ENCODE results near the gene DGKH.
"Not testable (repeated sequence)": the region's sequence is repeated elsewhere in the genome, so short reads cannot be mapped to it uniquely, and the experiment has no call there.

DGKH gene

DNA sequence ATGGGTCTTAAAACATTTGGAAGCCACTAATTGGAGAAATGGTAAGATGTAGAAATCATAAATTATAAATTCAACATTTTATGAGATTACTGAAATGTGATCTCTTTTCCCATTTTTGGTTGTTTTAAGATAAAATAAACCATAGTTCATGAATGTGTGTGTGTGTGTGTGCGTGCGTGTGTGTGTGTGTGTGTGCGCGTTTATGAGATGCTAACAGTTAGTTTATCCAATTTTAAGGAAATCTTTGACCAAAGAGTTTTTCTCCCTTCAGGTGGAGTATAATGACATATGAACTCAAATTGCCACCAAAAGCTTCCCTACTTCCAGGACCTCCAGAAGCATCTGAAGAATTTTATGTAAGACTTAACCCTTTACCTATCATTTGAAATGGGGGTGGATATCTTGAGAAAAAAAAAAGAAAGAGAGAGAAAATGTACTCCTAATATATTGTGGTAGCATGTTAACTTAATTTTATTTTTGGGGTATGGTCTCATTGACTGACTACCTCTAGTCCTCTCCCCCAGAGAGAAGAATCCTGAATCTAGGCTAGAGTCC, 125.4 kb downstream of the DGKH start:
- no peak for DNase-seq (ENCODE audit: low spot score)

DNA sequence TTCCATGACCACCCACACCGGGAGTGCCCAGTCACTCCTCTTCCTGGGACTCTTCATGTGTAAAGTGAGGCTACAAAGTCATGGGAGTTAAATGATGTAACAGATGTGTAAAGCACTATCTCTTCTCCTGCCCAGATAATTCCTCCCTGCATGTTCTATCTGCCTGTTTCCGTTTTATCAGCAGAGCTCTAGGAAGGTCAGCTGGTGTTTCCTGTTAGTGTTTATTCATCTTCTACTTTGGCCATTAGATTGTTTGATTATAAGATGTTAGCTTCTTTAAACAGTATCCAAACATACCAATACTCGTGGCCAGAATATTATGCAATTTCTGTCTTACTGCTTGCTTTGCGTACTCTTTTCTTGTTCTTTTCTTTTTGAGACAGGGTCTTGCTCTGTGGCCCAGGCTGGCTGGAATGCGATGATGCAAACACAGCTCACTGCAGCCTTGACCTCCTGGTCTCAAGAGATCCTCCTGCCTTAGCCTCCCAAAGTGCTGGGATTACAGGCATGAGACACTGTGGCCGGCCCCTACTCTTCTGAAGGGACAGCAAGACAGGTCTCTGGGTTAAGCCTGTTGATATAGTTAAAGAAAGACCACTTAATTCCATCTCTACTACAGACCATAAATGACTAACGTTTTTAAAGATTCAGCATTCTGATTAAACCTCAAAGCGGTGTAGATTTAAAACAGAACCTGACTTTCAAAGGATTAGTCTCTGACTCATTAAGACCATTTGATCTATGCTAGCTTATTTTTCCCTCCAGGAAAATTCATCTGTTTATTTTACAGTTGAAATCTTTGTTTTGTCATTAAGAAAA, 126.1 kb downstream of the DGKH start:
- no peak for DNase-seq (ENCODE audit: low spot score)

DNA sequence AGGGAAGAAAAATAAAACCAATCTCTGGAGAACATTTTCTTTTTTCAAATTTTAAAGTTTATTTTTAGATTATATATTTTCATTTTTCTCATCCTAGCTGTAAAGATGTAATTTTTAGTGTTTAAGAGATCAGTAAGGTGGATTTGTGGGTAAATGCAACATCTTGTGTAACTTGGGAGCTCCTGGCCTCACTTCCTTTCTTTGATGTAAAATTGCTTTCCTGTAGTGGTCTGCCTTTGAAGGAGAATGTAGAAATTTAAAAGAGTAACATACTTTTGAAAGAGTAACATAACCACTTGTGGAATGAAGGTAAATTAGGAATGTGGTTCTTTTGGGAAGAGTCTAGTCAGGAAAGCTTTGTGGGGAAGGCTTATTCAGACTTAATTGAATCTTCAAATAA, 127.8 kb downstream of the DGKH start:
- DNase-seq (ENCODE audit: low spot score) = no peak

DNA sequence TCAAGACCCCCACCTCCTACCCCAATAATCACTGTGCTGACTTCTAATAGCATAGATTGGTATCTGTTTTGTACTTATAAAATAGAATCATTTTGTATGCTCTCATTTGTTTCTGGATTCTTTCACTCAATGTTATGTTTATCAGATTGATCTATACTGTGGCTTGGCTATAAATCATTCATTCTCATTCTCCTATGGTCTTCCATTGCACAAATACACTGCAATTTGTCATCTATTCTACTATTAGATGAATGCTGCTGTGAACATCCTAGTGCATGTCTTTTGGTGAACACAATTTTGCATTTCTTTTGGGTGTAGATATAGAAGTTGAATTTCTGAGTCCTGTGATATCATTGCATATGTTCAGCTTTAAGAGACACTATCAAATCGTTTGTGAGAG, 128.7 kb downstream of the DGKH start:
- no peak for DNase-seq (ENCODE audit: low spot score)

GRCh38 chr13:42181381-42181953, 133.0 kb downstream of the DGKH start:
- no peak for DNase-seq (ENCODE audit: low spot score)

- DNase-seq (ENCODE audit: low spot score) = no peak
These were observed 140.6 kb downstream of the DGKH start for GRCh38 chr13:42189061-42189460.

DNA sequence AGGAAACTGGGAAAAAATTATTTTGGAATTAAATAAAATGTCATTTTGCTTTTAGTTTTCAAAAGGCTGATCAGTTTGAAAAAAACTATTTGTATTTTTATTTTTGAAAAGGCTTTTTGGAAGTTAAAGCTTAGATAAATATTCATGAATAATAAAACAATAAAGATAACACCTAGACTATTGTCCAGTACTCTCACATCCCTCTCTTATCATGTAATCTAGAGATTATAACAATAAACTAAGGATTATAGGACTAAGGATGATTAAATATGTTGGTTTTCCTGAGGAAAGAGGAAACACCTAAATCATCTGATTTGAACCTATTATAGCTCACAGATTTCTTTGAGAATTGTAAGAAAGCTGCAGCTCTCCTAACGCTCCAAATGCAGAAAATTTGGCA, 142.1 kb downstream of the DGKH start:
- no peak for DNase-seq (ENCODE audit: low spot score)

DNA sequence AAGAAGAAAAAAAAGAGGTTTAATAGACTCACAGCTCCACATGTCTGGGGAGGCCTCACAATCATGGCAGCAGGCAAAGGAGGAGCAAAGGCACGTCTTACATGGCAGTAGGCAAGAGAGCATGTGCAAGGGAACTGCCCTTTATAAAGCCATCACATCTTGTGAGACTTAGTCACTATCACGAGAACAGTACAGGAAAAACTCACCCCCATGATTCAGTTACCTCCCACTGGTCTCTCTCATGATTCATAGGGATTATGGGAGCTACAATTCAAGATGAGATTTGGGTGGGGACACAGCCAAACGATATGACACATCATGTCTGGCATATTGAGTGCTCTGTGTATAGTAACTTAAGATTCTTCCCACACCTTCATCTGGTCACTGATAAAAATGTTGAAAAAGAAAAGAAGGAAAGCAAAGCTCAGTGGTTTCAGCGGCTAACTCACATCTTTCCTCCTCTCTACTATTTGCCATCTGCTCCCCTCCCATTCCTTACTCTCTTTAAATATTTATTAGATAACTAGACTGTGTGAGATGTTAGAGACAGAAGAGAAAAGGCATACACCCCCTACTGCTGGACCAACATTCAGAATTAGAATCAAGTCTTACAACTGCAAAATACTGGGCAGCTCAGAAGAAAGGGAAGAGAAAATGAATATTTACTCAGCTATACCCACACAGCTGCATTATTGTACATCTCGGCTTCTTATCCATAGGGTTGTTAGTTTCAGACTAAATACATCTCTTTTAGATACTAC, 163.4 kb downstream of the DGKH start:
- no peak for DNase-seq (ENCODE audit: low spot score)

GRCh38 chr13:42214446-42214845, 166.0 kb downstream of the DGKH start:
- DNase-seq (ENCODE audit: low spot score) = no peak

DNA sequence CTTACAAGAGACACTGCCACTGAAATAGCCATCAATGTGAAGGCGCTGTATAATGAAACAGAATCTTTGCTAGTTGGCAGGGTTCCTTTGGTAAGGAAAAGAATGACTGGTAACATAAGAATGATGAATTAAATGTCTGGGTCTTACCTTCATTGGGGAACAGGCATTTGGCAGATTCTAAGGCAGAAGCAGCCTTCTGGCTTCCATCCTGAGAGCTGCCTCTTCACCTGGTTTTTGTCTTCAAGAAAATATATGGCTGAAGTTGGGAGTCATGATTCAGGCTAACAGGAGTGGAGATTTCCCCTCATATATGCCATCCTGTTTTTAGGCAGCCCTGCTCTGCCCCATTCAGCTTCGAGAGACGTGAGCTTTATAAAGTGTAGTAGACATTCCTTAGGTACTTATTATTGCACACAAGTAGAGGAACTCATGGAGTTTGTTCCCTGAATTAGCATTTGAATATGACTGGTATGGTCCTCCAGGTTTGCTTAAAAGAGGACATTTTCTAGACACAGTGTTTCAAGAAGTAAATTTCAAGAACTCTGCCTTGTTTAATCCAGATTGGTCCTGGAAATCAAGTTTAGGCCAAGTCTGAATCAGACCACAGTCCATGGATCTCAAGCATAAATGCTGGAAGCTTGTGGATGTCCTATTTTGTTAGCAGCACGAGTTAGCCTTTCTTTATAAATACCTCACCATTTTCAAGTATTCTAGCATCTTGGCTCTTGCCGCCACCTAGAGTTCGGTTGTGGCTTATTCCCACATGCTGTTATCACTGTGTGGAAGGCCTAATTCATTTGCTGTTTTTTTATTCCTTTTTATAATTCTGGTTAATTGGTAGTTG, 167.4 kb downstream of the DGKH start:
- DNase-seq (ENCODE audit: low spot score) = no peak

- DNase-seq (ENCODE audit: low spot score) = no peak
These were observed 167.9 kb downstream of the DGKH start for GRCh38 chr13:42216422-42216735.

GRCh38 chr13:42218576-42218975, 170.1 kb downstream of the DGKH start:
- DNase-seq (ENCODE audit: low spot score) = no peak

DNA sequence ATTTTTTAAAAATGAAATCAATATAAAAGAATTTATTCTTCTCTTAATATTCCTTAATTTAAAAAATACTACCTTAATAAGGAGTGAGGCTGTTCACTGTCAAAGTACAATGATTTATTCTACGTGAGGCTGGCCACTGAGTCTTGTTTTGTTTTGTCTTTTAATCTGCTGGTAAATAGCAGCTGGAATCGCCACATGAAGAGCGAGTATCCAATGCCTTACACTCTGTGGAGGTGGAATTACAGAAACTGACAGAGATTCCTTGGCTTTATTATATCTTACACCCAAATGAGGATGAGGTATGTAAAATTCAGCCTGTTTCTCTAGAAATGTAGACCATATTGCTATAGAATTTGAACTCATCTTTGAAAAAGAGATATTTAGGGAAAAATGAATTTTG, 170.6 kb downstream of the DGKH start:
- DNase-seq (ENCODE audit: low spot score) = no peak

DNA sequence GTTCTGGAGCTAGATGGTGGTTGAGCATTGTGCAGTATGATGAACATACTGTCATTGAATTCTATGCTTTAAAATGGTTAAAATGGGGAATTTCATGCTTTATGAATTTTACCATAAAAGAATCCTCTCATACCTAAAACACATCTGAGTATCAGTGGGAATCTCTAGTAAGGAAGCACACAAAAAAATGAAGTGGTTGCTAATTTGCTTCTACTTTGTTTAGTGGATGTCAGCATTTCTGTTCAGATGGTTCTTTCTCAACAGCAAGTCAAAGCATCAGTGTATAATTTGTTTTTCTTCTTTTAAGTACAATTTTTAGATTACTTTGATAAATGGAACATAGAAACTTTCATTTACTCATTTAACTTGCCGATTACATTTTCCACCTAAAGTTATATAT, 171.4 kb downstream of the DGKH start:
- no peak for DNase-seq (ENCODE audit: low spot score)

GRCh38 chr13:42221121-42221765, 172.8 kb downstream of the DGKH start:
- DNase-seq (ENCODE audit: low spot score) = no peak

DNA sequence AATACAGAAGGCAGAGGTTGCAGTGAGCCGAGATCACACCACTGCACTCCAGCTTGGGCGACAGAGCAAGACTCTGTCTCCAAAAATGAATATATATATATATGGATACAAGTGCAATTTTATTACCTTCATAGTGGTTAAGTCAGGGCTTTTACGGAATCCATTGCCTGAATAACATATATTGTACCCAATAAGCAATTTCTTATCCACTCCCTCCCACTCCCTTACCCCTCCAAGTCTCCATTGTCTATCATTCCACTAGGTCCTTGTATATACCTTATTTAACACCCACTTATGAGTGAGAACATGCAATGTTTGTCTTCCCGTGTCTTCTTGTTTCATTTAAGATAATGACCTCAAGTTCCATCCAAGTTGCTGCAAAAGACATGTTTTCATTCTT, 175.2 kb downstream of the DGKH start:
- DNase-seq (ENCODE audit: low spot score) = no peak

GRCh38 chr13:42225051-42225450, 176.6 kb downstream of the DGKH start:
- DNase-seq (ENCODE audit: low spot score) = no peak

- DNase-seq (ENCODE audit: low spot score) = not testable (repeated sequence)
These were observed 178.3 kb downstream of the DGKH start for GRCh38 chr13:42226759-42227158.

- no peak for DNase-seq (ENCODE audit: low spot score)
These were observed 180.1 kb downstream of the DGKH start for GRCh38 chr13:42228527-42228926.

DNA sequence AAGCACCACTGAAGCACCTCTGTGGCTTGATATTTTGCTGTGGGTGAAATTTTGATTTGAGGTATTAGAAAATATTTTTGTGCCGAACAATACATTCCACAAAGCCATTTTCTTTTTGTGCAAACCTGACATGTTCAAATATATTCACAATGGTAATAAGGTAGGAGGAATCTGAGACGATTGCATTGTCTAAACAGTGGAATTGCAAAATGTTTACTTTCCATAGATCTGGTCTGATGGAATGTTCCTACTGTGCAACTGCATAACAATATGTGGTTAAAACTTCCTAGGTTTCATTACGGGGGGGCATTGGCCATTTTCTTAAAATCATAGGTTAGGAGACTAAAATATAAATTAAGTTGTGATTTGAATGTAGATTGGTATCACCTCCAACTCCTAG, 180.8 kb downstream of the DGKH start:
- DNase-seq (ENCODE audit: low spot score) = no peak

GRCh38 chr13:42232671-42233070, 184.2 kb downstream of the DGKH start:
- no peak for DNase-seq (ENCODE audit: low spot score)

DNA sequence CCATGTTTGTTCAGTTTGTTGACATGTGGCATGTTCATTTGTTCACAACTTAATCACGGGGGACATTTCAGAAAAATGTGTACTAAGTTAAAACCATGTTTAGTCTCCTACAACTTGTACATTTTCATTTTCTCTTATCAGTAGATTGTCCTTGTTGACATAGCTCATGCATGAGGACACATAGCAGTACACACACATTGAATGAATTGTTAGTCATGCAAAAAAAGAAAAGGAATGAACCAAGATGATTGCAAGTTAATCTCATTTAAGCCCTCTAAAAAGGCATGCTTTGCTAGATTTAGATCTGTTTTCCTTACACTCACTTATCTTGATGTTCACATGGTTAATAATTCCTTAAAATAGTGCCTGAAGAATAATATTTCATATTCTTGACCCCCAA, 185.3 kb downstream of the DGKH start:
- DNase-seq (ENCODE audit: low spot score) = no peak

Measured in HuH-7 (cell line).